Thymus (tissue), 11 donors: ENCODE data around the gene KCNJ5. TPM values are rescaled to one million over a fixed set of nuclear protein-coding genes. Genes with fewer than 3 reads are reported as not detected.

Experiments
- DNase-seq, 9 donors: peaks; one replicate each; pipeline ENCODE4 v3.0.0-alpha.2; 2013; ENCODE audit warnings: low spot score in 9 of 9, low read depth in 6 of 9, missing footprints in 1 of 9
- H3K27ac ChIP-seq, 2 donors: one replicate each; pipeline ENCODE4 v1.5.1; 2013; ENCODE audit warnings: control low read depth in 1 of 2, low read depth in 1 of 2, low read length in 1 of 2, mild to moderate bottlenecking in 1 of 2, moderate library complexity in 1 of 2
- H3K27me3 ChIP-seq, 2 donors: one replicate each; pipeline ENCODE4 v1.5.1; 2013; ENCODE audit warnings: low read length in 1 of 2; ENCODE audit not compliant: control insufficient read depth in 2 of 2, insufficient read depth in 1 of 2
- H3K36me3 ChIP-seq, 2 donors: one replicate each; pipeline ENCODE4 v1.5.1; 2013; ENCODE audit warnings: low read length in 1 of 2, mild to moderate bottlenecking in 1 of 2, moderate library complexity in 1 of 2; ENCODE audit not compliant: control insufficient read depth in 2 of 2, insufficient read depth in 2 of 2
- H3K4me1 ChIP-seq, 2 donors: one replicate each; pipeline ENCODE4 v1.5.1; 2013; ENCODE audit warnings: low read length in 2 of 2; ENCODE audit not compliant: control insufficient read depth in 2 of 2, insufficient read depth in 2 of 2
- H3K4me3 ChIP-seq, 2 donors: one replicate each; pipeline ENCODE4 v1.5.1; 2013; ENCODE audit warnings: low read length in 2 of 2, control low read depth in 1 of 2, mild to moderate bottlenecking in 1 of 2
- H3K9me3 ChIP-seq, 2 donors: one replicate each; pipeline ENCODE4 v1.5.1; 2013; ENCODE audit warnings: low read length in 1 of 2, mild to moderate bottlenecking in 1 of 2; ENCODE audit not compliant: control insufficient read depth in 2 of 2, insufficient read depth in 1 of 2
- WGBS: extraction: QIAGEN DNeasy Blood & Tissue Kit; methylation state at CpG from one replicate; pipeline ENCODE4 v1.1.7; 2013; 5-methylcytosine and 5-hydroxymethylcytosine counted together
- polyA plus RNA-seq: library from polyadenylated mRNA; stranded (reverse); fragments of 200-250 nt; gene quantifications from one replicate; pipeline ENCODE4 v1.2.3, GENCODE V29; 2013
- total RNA-seq: library from RNA; stranded (reverse); fragments of 120-200 nt; gene quantifications from one replicate; pipeline ENCODE4 v1.2.4, GENCODE V29; 2013
- donor health status: healthy.

The KCNJ5 gene
- total and polyA plus RNA-seq, 2 donors, result 0.55 to 7.2 TPM

DNA sequence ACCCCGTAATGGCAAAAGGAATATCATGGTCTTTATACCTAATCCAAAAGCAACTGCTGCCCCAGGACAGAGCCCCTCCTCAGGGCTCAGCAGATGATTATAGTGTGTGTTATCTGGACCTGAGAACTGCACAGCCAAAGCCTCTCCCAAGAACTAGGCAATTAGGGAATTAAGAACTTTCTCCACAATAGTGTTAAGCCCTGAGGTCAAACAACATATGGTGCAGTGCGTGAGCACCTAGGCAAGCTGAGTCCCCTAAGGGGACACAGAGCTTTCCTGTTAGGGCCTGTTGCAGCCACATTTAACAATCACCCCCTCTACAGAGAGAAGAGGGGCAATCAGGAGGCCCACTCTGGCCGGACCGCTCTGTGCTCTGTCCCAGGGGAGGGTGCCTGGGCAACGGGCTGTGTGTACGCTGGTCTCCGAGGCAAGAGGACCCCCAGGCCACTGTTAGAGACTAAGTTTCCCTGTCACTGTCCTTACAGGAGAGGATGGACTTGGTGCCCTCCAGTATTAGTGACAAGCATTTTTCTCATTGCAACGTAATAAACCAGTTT lies 1.4 kb upstream of the KCNJ5 start:
- Histone ChIP-seq H3K27ac (no peak overlapping the region), H3K9me3 (no peaks in the 10 kb centered on the region), H3K36me3 (no peaks in the 10 kb centered on the region), H3K4me1 (peaks cover 0 to 9% of the 10 kb centered on the region in 2 donors), H3K4me3 (no peak overlapping the region), H3K27me3 (peaks cover 42 to 98% of the 10 kb centered on the region in 2 donors)
- no peak for DNase-seq
- 89% methylated on average over 8 of the region's 8 CpGs for WGBS

DNA sequence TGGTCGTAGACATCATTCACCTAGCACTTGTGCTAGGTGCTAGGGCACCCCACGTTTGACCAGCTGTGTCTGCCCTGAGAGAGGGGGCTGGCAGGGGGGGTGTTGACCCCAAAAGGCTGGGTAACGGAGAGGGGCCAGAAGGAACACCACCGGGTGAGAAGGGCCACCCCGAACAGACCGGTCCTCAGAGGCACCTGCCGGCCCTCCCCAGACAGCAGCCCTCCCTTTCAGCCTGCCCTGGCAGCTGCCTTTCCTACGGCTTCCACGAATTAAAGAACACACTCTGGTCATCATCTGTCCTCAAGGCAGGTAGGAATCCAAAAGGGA lies 977 bp upstream of the KCNJ5 start:
- Histone ChIP-seq H3K9me3 (no peaks in the 10 kb centered on the region), H3K36me3 (no peaks in the 10 kb centered on the region), H3K4me1 (peaks cover 0 to 9% of the 10 kb centered on the region in 2 donors), H3K27ac (no peak overlapping the region), H3K27me3 (peaks cover 42 to 98% of the 10 kb centered on the region in 2 donors), H3K4me3 (no peak overlapping the region)
- no peak for DNase-seq
- WGBS, result 40% methylated on average over 9 of the region's 9 CpGs

DNA sequence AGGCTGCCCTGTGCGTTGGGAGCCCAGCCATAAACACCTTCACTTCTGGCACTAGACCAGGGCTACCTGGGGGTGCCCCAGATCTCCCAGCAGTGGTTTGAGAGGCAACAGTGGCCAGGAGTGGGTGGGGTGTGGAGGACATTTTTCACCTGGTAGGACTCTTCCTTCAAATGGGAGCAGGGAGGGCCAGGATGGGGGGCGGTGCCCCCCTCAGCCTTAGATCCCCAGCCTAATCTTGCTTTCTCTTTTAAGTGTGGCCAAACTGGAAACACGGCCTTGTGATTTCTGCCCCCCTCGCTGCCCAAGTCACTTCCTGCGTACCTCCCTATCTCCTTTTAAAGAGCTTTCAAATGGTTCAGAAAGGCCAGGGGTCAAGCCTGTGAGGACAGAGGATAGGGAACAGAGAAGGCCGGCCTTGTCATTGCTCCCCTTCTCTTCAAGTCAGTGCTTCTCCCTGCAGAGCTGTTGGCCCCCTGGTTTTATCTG lies 800 bp downstream of the KCNJ5 start:
- H3K27ac ChIP-seq, result no peak overlapping the region
- no peak for DNase-seq
- no peaks in the 10 kb centered on the region for H3K9me3 ChIP-seq
- peak overlapping the region in 1 of 2 donors; percentile 22 for H3K4me3 ChIP-seq
- peaks cover 0 to 9% of the 10 kb centered on the region in 2 donors for H3K4me1 ChIP-seq
- 53% methylated on average over 6 of the region's 6 CpGs for WGBS
- H3K27me3 ChIP-seq, result peaks cover 39 to 90% of the 10 kb centered on the region in 2 donors
- H3K36me3 ChIP-seq, result no peaks in the 10 kb centered on the region

DNA sequence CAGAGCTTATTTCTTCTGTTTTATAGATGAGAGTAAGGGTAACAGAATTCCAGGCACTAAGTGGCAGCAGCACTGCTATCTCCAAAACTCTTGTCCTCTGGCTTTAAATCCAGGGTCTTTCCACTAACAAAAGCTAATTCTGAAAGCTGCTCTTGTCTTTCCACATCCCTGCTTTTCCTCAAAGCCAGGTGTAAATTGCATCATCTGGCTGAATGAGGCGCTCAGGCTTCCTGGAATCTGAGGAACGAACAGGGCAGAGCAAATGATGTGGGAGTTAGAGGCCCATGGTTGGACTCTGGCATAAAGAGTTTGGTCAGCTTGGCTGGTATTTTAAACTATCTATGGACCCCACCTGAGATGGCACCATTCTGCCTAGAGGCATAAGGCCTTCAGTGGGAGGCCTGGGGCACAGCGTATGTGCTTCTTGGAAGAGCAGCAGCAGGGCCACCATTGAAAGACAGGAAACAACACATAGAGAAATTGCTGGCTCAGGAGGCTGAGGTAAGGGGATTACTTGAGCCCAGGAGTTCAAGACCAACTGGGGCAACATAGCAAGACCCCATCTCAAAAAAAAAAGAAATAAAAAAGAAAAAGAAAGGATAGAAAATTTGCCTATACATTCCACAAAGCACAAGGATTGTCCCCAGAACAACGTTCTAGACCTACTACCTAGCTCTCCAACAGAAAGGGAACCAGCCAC lies 1.9 kb downstream of the KCNJ5 start:
- H3K36me3 ChIP-seq, result no peaks in the 10 kb centered on the region
- H3K27ac ChIP-seq, result no peak overlapping the region
- 92% methylated on average over 4 of the region's 4 CpGs for WGBS
- H3K9me3 ChIP-seq, result no peaks in the 10 kb centered on the region
- H3K27me3 ChIP-seq, result peaks cover 34 to 79% of the 10 kb centered on the region in 2 donors
- DNase-seq, result no peak
- peaks cover 0 to 8% of the 10 kb centered on the region in 2 donors for H3K4me1 ChIP-seq
- no peak overlapping the region for H3K4me3 ChIP-seq

DNA sequence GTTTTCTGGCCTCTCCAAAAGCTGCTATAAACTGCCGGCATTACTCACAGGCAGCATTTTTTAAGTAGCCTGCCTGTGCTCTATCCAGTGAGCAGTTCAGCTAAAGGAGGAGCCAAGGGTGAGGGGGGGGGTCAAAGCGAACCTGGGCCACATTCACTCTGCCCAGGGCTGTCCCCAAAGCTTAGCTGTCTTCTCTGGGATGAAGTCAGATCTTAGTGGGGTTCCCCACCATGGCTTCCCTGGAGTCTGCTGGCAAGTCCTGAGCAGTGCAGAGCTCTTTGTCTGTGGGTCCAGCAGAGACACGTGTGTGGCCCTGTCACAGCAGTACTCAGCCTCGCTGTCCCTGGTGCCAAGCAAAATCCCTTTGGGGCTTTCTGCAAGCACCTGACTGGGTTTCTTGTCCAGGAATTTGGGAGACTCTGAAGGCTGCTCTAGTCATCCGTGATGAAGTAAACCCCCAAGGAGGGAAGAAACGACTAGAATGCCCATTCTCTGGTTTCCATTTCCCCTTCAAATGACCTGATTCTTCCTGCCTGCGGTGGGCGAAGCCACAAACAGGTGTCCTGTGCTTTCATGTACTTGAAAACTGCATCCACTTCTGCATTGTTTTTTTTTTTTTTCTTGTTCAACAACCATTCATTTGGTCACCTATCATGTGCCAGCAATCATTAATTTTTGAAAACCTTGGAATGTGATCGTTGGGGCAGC lies 2.6 kb downstream of the KCNJ5 start:
- Histone ChIP-seq H3K9me3 (no peaks in the 10 kb centered on the region), H3K27ac (no peak overlapping the region), H3K4me1 (peaks cover 0 to 4% of the 10 kb centered on the region in 2 donors), H3K36me3 (no peaks in the 10 kb centered on the region), H3K4me3 (no peak overlapping the region), H3K27me3 (peaks cover 31 to 79% of the 10 kb centered on the region in 2 donors)
- no peak for DNase-seq
- WGBS, result 34% methylated on average over 9 of the region's 9 CpGs

- WGBS, result 92% methylated on average over 3 of the region's 3 CpGs
These were observed 3.1 kb downstream of the KCNJ5 start for GRCh38 chr11:128894286-128894681.

GRCh38 chr11:128894685-128895084 lies 3.5 kb downstream of the KCNJ5 start:
- no peaks in the 10 kb centered on the region for H3K36me3 ChIP-seq
- 80% methylated on average over 6 of the region's 6 CpGs for WGBS

More at GRCh38 chr11:128894286-128894681, 3.1 kb downstream of the KCNJ5 start:
- peaks cover 0 to 4% of the 10 kb centered on the region in 2 donors for H3K4me1 ChIP-seq
- H3K9me3 ChIP-seq, result no peaks in the 10 kb centered on the region
- H3K36me3 ChIP-seq, result no peaks in the 10 kb centered on the region
- no peak overlapping the region for H3K27ac ChIP-seq
- no peak overlapping the region for H3K4me3 ChIP-seq
- no peak for DNase-seq
- H3K27me3 ChIP-seq, result peaks cover 31 to 76% of the 10 kb centered on the region in 2 donors

DNA sequence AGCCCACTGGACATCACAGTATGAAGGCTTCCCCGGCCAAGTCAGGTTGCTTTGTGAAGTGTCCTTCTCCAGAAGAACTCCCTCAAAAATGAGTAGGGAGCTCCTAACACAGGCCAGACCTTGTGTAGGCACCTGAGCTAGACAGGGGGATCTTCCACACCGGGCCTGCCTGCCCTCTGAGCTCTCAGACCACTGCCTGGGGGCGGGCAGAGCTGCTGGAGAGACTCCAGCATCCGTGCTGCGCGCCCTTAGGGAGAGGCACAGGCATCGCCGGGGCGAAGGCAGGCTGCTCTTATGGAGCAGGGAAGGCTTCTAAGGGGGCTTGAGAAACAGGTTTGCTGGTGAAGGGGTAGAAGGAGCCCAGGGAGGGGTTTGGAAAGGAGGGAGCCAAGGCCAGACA lies 4.4 kb downstream of the KCNJ5 start:
- no peak overlapping the region for H3K27ac ChIP-seq
- H3K4me3 ChIP-seq, result no peak overlapping the region
- H3K27me3 ChIP-seq, result peaks cover 19 to 69% of the 10 kb centered on the region in 2 donors
- peaks cover 0 to 1% of the 10 kb centered on the region in 2 donors for H3K4me1 ChIP-seq
- 96% methylated on average over 9 of the region's 9 CpGs for WGBS
- no peak for DNase-seq
- no peaks in the 10 kb centered on the region for H3K9me3 ChIP-seq
- no peaks in the 10 kb centered on the region for H3K36me3 ChIP-seq

More at GRCh38 chr11:128894685-128895084, 3.5 kb downstream of the KCNJ5 start:
- Histone ChIP-seq H3K4me3 (no peak overlapping the region), H3K27ac (no peak overlapping the region), H3K4me1 (peaks cover 0 to 4% of the 10 kb centered on the region in 2 donors), H3K27me3 (peaks cover 27 to 73% of the 10 kb centered on the region in 2 donors), H3K9me3 (no peaks in the 10 kb centered on the region)
- no peak for DNase-seq

DNA sequence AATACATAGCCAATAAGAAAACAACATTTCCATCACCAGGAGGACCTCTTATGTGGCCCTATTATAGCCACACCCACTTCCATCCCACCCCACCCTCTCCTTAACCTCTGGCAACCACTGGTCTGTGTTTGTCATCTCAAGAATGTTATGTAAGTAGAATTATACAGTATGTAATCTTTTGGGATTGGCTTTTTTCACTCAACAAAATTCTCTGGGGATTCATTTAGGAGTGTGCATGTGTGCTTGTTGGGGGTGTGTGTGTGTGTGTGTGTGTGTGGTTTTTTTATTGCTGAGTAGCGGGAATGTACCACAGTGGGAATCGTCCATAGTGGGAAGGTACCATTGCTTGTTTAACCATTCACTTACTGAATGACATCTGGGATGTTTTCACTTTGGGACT lies 5.2 kb downstream of the KCNJ5 start:
- WGBS, result 77% methylated on average over 2 of the region's 2 CpGs
- DNase-seq, result no peak
- Histone ChIP-seq H3K27me3 (peaks cover 12 to 69% of the 10 kb centered on the region in 2 donors), H3K9me3 (no peaks in the 10 kb centered on the region), H3K27ac (no peak overlapping the region), H3K4me3 (no peak overlapping the region), H3K36me3 (no peaks in the 10 kb centered on the region), H3K4me1 (no peaks in the 10 kb centered on the region)
